IPS DF 19.7 (cell line): ENCODE measurements around the gene SH2D6.
A peak's percentile ranks its signal among the peaks of the same experiment; 100 is the strongest.
"Not testable (repeated sequence)": the region's sequence is repeated elsewhere in the genome, so short reads cannot be mapped to it uniquely, and the experiment has no call there.

Experiments
- DNase-seq: peaks from one replicate; pipeline ENCODE4 v3.0.0-alpha.2; 2013; ENCODE audit warnings: low read depth, low spot score

Gene SH2D6

GRCh38 chr2:85439025-85439472 lies 20.5 kb downstream of the SH2D6 start:
- DNase-seq, result no peak

- not testable (repeated sequence) for DNase-seq
These were observed 21.1 kb downstream of the SH2D6 start for GRCh38 chr2:85439569-85439968.

DNA sequence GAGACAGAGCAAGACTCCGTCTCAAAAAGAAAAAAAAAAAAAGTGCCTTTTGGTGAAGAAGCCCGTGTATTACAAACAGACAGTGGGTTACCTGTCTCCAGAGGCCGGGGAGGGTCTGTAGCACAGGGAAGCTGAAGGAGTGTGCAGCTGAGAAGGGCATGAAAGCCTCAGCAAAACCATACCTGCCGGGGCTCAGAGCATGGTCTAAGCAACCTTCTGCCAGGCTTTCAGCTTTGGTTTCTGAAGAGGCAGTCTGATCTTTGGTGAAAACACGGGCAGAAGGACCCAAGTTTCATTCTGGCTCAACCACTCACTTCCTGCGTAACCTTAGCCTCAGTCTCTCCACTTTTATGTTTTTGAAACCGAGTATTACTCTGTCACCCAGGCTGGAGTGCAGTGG lies 21.5 kb downstream of the SH2D6 start:
- no peak for DNase-seq

DNA sequence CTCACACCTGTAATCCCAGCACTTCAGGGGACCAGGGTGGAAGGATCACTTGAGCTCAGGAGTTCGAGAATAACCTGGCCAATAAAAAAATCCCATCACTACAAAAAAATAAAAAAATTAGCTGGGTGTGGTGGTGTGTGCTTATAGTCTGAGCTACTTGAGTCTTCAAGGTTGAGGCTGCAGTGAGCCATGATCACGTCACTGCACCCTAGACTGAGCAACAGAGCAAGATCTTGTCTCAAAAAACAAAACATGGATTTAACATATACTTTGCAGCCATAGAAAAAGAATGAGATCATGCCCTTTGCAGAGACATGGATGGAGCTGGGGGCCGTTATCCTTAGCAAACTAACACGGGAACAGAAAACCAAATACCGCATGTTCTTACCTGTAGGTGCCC lies 22.2 kb downstream of the SH2D6 start:
- DNase-seq, result no peak

GRCh38 chr2:85441864-85442263 lies 23.4 kb downstream of the SH2D6 start:
- DNase-seq, result no peak

GRCh38 chr2:85444629-85445172 lies 26.2 kb downstream of the SH2D6 start:
- no peak for DNase-seq

DNA sequence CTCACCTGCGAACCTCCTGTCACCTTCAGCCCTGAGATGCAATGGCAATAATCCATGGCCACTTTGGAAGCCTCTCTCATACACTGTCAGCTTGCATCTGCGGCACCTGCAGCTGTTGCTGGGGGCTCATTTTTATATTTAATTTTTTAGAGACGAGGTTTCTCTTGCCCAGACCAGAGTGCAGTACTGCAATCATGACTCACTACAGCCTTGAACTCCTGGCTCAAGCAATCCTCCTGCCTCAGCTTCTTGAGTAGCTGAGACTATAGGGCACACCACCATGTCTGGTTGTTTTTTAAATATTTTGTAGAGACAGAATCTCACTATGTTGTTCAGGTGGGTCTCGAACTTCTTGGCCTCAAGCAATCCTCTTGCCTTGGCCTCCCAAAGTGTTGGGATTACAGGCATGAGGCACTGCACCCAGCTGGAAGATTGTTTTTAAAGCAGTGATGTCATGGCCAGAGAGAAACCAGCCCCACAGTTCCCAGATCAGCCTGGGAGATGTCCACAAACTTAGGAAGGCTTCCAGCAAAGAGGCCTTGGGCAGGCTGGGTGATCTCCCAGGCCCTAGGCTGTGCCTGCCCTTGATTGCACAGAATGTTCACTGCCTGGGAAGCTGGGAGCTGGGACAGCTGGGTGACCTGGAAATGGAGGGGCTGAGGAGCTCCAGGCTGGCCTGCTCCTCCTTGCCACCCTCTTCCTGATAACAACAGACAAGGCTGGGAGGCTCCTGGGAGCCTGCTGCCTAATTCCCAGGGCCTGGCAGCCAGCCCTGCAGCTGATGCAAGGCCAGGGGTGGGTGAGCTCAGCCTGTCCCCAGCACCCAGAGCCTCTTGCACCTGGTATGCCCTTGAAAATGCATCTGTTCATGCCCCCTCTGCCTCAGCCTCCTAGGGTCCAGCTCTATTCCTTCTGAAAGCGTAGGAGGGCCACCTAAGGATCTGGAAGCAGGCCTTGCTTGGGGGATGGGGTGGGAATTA lies 27.1 kb downstream of the SH2D6 start:
- no peak for DNase-seq

- DNase-seq, result no peak
These were observed 28.0 kb downstream of the SH2D6 start for GRCh38 chr2:85446296-85447221.

GRCh38 chr2:85447222-85447585 lies 28.7 kb downstream of the SH2D6 start:
- DNase-seq, result no peak

DNA sequence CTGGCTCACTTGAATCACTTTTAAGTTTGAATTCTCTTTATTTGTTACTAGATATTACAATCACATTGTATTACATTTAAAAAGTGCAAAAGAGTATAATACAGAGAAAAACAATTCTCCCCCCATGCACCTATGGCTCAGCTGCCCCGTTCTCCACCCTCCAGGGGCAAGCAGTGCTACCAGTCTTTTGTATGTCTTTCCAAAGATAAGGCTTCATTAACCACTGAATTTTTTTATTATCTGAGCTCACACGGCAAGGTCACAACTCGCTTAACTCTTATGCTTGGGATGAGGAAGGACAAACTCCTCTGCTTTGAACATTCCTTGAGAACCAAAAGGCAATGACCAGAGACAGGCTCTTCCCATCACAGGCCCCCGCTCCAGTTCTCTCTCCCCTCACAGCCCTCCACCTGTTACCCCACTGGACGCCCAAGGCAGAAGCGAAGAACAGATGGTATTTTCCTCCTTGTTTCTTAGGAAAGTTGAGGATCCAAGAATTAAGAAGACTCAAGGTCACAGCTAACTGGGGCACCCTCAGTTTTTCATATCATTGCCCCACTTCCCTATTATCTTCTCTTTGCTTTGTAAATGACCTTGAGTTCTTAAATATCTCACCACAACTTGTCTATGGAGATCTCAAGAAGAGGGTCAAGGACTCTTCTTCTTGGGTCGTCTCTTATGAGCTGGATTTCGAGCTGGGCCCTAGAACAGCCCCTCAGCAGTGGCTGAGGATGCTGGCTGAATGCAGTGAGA lies 30.1 kb downstream of the SH2D6 start:
- no peak for DNase-seq

- DNase-seq, result no peak
These were observed 30.7 kb downstream of the SH2D6 start for GRCh38 chr2:85449214-85449588.

GRCh38 chr2:85452237-85452636 lies 33.7 kb downstream of the SH2D6 start:
- DNase-seq, result no peak

DNA sequence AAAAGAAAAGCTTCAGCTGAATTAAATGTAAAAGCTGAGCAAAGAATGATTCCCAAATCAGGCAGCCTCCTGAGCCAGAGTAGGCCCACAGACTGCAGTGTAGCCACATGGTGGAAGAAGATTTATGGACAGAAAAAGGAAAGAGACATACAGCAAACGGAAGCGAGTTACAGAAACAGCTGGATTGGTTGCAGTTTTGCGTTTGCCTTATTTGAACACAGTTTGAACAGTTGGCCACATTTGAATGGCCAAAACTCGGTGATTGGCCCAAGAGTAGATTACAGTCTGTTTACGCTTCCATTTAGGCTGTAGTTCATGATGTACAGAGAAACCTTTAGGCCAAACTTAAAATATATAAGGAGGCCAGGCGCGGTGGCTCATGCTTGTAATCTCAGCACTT lies 35.1 kb downstream of the SH2D6 start:
- no peak for DNase-seq

DNA sequence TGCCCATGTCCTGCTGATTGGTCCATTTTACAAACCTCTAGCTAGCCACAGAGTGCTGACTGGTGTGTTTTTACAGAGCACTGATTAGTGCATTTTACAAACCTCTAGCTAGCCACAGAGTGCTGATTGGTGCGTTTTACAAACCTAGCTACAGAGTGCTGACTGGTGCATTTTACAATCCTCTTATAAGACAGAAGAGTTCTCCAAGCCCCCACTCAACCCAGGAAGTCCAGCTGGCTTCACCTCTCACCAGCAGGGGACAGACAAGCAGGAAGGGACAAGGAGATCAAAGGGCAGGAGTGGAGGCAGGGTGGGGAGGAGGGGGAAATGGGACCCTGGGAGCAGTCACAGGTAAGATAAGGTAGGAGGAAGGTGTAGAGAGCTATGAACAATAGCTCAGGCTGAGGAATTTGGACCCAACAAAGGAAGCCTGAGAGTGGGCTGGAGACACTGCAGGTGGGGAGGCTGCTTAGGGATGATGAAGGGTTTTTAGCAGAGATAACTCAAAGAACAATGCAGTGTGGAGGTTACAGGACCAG lies 37.1 kb downstream of the SH2D6 start:
- peak; percentile 69 for DNase-seq

DNA sequence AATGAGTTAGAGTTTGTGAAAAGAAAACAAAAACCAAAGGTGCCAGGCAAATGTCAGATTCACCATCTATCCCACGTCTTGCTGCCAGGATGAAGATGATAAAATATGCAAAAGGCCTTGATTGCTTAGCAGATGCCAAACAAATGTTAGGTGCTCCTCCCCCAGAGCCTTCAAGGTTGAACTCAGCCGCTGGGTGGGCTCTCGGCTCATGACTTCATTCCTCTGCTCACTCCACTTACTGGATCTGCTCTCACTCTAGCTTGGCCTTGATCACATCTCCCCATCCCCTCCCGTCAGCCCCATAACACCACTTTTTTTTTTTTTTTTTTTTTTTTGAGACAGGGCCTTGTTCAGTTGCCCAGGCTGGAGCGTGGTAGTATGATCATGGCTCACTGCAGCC lies 38.5 kb downstream of the SH2D6 start:
- no peak for DNase-seq

- DNase-seq, result no peak
These were observed 39.4 kb downstream of the SH2D6 start for GRCh38 chr2:85457877-85458316.

DNA sequence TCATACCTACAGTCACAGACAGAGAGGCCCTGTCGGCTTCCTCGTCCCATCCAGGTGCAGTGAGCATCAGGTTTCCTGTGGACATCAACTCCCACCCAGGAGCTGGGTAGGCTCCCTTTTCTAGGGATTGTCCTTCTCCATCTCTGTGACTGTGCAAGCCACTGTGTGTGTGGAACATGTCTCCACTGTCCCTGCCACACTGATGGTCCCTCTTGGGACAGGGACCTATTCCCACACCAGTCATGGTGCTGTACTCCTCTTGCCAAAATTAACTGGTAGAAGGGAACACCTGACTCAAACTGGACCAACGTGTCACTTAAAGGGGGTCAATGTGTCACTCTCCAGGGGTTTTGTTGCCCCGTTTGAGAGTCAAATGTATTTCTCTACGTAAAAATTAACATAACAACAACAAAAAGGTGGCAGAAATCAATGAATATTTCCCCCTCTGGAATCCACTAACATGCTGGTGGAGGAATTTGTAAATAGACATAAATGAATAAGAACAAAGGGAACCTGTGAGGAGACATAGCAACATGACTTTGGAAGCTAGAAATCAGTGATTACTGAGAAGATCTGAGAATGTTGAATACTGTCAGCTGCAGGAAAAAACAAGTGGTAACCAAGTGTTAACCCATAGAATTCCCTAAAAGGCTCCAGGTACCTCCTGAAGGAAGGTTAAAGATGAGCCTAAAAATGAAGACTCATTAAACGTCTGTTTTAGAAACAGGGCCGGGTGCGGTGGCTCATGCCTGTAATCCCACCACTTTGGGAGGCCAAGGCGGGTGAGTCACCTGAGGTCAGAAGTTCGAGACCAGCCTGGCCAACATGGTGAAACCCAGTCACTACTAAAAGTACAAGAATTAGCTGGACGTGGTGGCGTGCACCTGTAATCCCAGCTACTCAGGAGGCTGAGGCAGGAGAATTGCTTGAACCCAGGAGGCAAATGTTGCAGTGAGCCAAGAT lies 40.4 kb downstream of the SH2D6 start:
- peak; percentile 72 for DNase-seq

- DNase-seq, result no peak
These were observed 41.3 kb downstream of the SH2D6 start for GRCh38 chr2:85459771-85460170.

GRCh38 chr2:85462322-85462721 lies 43.8 kb downstream of the SH2D6 start:
- no peak for DNase-seq
